ENCODE results near the gene RAB24.
"Not testable (repeated sequence)": the region's sequence is repeated elsewhere in the genome, so short reads cannot be mapped to it uniquely, and the experiment has no call there.

RAB24 gene

DNA sequence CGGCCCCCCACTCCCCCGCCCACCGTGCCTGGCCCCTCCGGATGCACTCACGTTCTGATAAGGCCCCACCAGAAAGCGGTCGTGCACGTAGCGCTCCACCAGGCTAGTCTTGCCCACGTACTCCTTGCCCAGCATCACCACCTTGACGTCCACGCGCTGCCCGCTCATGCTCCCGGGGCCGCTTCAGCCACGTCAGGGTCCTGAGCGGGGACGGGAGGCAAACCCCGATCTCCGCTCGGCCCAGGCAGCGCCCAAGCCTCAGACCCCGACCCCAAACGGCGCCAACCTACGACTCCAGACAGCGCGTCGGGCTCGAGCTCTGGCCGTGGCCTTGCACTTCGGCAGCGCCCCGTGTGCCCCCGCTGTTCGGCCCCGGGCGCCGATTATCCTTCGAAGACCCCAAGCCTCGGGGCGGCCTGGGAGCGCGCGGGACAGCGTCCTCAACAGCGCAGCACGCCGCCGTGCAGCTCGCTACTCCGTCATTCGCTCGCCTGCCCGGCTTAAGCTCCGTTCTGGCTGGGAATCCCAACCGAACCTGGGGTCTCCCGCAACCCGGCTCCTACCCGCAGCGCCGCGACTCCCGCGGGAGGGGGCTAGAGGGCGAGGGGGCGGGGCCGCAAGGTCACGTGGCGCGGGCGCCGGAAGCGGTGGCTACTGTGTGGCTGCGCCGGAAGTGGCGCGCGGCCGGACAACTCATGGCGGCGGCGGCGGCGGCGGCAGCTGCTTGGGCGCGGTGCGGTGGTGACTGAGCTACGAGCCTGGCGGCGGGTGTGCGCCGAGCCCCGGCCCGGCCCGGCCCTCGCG lies at the start of gene RAB24, which contains the start of gene PRELID1:
Gene RAB24 (minus strand): TSS at position 599 of the 804 bp plus-strand sequence. CDS start 431 bp downstream, at position 168.
Gene PRELID1 (plus strand): TSS at position 679 of the 804 bp plus-strand sequence. CDS start 187 bp downstream, outside the sequence.
- peak; percentile 83 for DNase-seq

- no peak for DNase-seq
These were observed 49.6 kb upstream of the RAB24 start for GRCh38 chr5:177353093-177353492.

GRCh38 chr5:177351392-177352329 lies 48.1 kb upstream of the RAB24 start, which contains the start of gene LMAN2:
LMAN2 (minus strand) TSS chr5:177351668; CDS start chr5:177351647, 21 bp downstream.
- DNase-seq, result peak; percentile 97

DNA sequence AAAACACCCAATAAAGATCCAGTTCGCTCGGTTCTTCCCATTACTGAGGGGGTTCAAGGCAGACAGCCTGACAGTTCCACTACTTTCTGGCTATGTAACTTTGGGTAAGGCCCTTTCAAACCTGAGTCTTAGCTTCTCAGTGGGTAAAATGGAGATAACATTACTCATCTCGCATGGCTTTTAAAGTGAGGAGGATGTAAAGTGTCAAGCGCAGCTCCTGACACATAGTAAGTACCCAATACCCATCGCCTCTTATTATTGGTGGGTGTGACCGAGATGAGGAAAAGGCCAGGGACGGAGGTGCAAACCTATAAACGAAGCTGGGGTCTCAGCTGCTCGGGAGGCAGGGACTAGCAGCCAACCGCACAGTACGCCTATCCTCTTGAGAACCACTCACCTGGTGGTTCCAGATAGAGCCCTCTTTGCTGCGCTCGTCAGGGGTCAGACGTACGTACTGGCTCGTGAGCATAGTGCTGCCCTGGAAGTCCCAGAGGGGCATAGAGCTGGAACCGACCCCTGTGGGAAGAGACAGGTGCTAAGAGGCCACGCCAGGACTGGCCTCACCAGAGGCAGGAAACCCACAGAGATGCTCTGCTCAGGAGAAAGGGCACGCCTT lies 47.4 kb upstream of the RAB24 start:
- DNase-seq, result no peak

- DNase-seq, result no peak
These were observed 46.2 kb upstream of the RAB24 start for GRCh38 chr5:177349762-177350161.

- DNase-seq, result no peak
These were observed 45.8 kb upstream of the RAB24 start for GRCh38 chr5:177349362-177349647.

- no peak for DNase-seq
These were observed 44.2 kb upstream of the RAB24 start for GRCh38 chr5:177347699-177348098.

DNA sequence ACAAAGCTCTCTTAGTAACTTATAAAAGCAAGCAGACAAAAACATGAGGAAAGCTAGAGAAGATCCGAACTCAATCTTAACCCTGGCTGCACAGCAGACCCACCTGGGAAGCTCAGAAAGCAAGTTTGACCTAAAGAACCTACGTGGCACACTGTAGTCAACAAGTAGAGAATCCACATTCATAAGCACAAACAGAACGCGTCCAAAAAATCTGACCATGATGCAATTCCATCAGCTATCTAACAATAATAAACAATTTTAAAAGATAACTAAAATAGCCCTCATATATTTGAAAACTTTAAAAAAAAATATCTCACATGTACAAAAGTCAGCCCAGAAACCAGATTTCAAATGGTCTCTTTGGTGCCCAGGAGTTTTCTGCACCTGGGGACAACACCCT lies 43.3 kb upstream of the RAB24 start:
- no peak for DNase-seq

- no peak for DNase-seq
These were observed 41.4 kb upstream of the RAB24 start for GRCh38 chr5:177344891-177345290.

DNA sequence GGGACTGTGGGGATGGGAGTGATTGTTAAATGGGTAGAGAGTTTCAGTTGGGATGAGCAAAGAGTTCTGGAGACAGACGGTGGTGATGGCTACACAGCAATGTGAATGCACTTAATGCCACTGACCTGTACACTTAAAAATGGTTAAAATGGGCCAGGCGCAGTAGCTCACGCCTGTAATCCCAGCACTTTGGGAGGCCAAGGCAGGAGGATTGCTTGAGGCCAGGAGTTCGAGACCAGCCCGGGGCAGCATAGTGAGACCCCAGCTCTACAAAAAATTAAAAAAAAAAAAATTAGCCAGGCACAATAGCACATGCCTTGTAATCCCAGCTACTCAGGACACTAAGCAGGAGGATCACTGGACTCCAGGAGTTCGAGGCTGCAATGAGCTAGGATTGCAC lies 40.3 kb upstream of the RAB24 start:
- DNase-seq, result no peak

GRCh38 chr5:177343000-177343399 lies 39.5 kb upstream of the RAB24 start:
- DNase-seq, result not testable (repeated sequence)

DNA sequence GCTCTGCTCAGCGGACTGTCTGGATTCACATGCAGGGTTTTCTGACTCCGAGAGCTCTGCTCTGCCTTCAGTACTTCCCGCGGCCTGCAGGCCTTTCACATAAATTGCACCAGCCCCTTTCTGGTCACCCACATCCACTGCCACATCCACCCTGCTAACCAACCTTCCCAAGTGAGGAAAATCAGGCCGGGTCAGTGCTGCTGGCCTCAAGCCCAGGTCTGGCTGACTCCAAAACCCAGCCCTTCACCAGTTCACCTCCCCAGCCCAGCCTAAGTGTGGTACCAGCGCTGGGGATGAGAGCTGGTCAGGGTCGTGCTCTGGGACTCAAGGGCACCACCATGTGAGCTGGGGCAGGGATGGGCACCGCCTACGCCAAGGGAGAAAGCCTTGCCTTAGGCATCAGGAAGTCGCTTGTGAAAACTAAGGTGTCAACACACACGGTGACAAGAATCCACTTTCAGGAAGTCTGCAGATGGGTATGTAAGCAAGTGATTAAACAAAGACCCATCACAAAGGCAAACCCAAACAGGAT lies 35.7 kb upstream of the RAB24 start:
- no peak for DNase-seq

GRCh38 chr5:177338251-177339106 lies 35.0 kb upstream of the RAB24 start:
- no peak for DNase-seq

GRCh38 chr5:177336603-177337494 lies 33.3 kb upstream of the RAB24 start:
- no peak for DNase-seq

DNA sequence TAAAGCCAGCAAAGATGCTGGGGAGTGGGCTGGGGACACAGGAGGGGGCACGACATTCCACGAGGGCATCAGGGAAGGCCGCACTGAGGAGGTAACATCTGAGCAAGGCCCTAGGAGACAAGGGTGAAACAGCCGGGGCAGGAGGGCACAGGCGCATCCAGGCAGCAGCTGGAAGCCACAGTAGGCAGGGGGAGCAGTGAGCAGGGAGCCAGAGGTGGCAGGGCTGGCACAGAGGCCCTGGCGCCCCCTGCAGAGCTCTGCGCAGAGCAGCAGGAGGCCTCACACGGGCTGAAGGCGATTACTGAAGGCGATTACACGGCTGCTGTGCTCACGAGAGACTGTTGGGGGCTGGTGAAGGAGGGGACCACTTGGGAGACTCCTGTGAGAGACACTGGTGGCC lies 32.6 kb upstream of the RAB24 start:
- DNase-seq, result peak; percentile 73

DNA sequence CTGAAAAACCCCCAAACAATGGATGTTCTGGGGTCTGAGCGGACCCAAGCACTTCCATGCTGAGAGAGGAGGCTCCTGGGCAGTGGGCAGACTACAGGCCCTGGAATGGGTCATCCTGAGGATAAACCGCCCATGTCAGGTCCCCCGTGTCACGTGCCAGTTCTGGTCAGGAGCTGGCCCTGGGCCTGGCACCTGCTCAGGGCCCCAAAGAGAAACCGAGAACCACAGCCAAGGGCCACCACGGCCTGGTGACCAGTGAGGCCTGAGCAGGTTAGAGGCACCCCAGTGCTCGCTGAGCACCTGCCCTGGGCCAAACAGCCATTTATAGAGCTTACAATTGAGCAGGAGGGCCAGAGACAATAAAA lies 32.2 kb upstream of the RAB24 start:
- DNase-seq, result no peak

GRCh38 chr5:177334781-177335700 lies 31.5 kb upstream of the RAB24 start:
- DNase-seq, result no peak

DNA sequence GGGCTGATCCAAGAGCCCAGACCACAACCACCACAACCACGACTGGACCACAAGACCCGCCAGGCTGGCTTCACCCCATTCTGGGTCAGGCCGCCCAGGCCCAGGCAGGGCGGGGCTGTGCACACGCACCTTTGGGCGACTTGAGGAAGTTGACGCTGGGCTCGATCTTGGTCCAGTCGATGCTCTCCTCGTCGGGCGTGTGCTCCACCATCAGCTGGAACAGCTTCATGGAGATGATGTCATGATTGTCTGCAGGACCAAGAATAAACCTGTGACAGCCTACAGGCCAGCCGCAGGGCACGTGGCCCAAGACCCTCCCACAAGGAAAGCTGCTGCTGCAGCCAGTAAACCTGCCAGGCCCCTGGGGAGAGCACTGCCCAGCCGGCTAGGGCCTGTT lies 30.6 kb upstream of the RAB24 start:
- no peak for DNase-seq

DNA sequence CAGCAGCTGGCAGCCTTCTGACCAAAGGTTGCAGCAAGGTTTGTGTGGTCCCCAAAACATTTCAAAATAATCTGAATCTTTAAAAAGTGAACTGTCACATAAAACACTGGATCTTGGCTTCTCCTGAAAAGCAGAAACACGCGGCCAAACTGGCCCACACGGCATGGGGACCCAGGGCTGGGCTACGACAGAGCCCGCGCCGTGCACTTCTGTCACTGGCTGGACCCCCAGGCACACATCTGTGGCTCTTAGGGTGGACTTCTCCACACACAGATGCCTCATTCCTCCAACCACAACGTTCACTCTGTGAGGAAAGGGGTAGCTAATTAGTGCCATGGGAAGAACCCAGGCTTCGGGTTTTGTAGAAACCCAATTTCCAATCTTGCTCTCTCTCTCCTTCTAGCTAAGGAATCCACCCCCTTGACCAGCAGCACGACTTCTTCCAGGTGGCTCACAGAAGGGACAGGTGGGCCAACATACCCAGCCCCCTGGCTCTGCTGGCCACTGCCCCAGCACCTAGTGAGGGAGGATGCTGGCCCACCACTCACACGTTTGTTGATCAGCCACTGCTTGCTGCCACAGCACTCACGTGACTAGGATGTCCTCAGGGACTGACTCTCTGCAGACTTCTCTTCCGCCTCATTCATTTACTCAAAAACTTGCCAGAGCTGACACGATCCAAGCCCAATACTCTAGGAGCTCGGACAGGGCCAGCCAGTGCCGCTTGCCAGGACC lies 30.1 kb upstream of the RAB24 start:
- DNase-seq, result no peak

Data from hematopoietic multipotent progenitor cell treated with erythropoietin and hydrocortisone succinate and interleukin-3 and kit ligand, for 8 days (in vitro differentiated cells).